Right cardiac atrium (tissue), 5 donors: ENCODE data around the gene CST7. TPM values are rescaled to one million over a fixed set of nuclear protein-coding genes. Genes with fewer than 3 reads are reported as not detected.

Experiments used
- ATAC-seq, 2 donors: fragments of 200-7000 bp; cut with Tn5 transposase; one replicate each; pipeline versions ENCODE4 v1.8.0 to v1.9.1; 2020; ENCODE audit warnings: moderate library complexity in 2 of 2, mild to moderate bottlenecking in 1 of 2
- DNase-seq, 3 donors: peaks; one replicate each; pipeline ENCODE4 v3.0.0-alpha.2; 2020
- H3K27ac ChIP-seq: one replicate; pipeline ENCODE4 v1.5.1; 2013; ENCODE audit warnings: mild to moderate bottlenecking, low read length, control low read depth, moderate library complexity
- H3K27me3 ChIP-seq: one replicate; pipeline ENCODE4 v1.6.1; 2013; ENCODE audit not compliant: control insufficient read depth, insufficient read depth
- H3K4me1 ChIP-seq: one replicate; pipeline ENCODE4 v1.6.1; 2013; ENCODE audit warnings: low read length; ENCODE audit not compliant: control insufficient read depth, insufficient read depth
- H3K4me3 ChIP-seq: one replicate; pipeline ENCODE4 v1.5.1; 2013; ENCODE audit warnings: low read length, control low read depth
- H3K9me3 ChIP-seq: one replicate; pipeline ENCODE4 v1.6.1; 2013; ENCODE audit warnings: low read length; ENCODE audit not compliant: control insufficient read depth
- WGBS: extraction: QIAGEN DNeasy Blood & Tissue Kit; methylation state at CpG from one replicate; pipeline ENCODE4 v1.1.7; 2013; 5-methylcytosine and 5-hydroxymethylcytosine counted together
- intact Hi-C, 4 donors: fragments of 100-400 bp; cut with DNase I; formaldehyde crosslinking; loops; one replicate each; pipeline versions ENCODE4 v1.11.0 to v1.14.0; 2022 to 2023
- long read RNA-seq, 4 donors: library from polyadenylated mRNA; unstranded; transcript quantifications; one replicate each; pipeline ENCODE4 v2.0.0, GENCODE V29; 2020 to 2021
- polyA plus RNA-seq: library from polyadenylated mRNA; stranded (reverse); fragments of 200-250 nt; gene quantifications from one replicate; pipeline ENCODE4 v1.2.3, GENCODE V29; 2013
- total RNA-seq, 4 donors: library from RNA; stranded (reverse); fragmentation: NEBNext Ultra II Directional; extraction: Animal tissue kit (Norgen Biotek cat#: 25700); gene quantifications; one replicate each; pipeline ENCODE4 v1.2.1, GENCODE V29; 2021
- donor health status: healthy with polysubstance abuse.
- donor health status: DM: no; HTN: yes; CAD: no.
- donor health status: DM: no; HTN: no; CAD: no.
- donor health status: DM: no; HTN: yes; CAD: no; lungs with severe emphysema.
- donor health status: DM: yes; HTN: yes; CAD: no.

The CST7 gene, protein sequence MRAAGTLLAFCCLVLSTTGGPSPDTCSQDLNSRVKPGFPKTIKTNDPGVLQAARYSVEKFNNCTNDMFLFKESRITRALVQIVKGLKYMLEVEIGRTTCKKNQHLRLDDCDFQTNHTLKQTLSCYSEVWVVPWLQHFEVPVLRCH
- total RNA-seq (1 to 10 TPM in 2 of 4 donors, under 1 TPM in 2; 0.45 to 1.5 (median 0.90) TPM), polyA plus RNA-seq (1.1 TPM)
- long read RNA-seq, donor 1, partial matches to known transcripts, result 0 of 1 reads
- long read RNA-seq, donor 1, other reads (novel, unspliced or antisense), result 0 of 1 reads
- long read RNA-seq, donor 2, result 0 reads
- long read RNA-seq, donor 3, result 0 reads
- long read RNA-seq, donor 4, result 0 reads

- DNase-seq (peak in 2 of 3 donors; percentile 70 to 72), ATAC-seq (peak; percentile 42 to 45)
- H3K9me3 ChIP-seq, result no peaks in the 10 kb centered on the region
- no peaks in the 10 kb centered on the region for H3K27me3 ChIP-seq
- intact Hi-C loops, result no loop called here
- H3K27ac ChIP-seq, result no peak within 1 kb of the TSS
- H3K4me1 ChIP-seq, result no peaks in the 10 kb centered on the region
- WGBS, result 79% methylated on average over 20 of the region's 20 CpGs
- no peak within 1 kb of the TSS for H3K4me3 ChIP-seq
These were observed at the start of gene CST7 for GRCh38 chr20:24948939-24949679. Gene CST7 (plus strand): TSS chr20:24949269. CDS start chr20:24949506, 237 bp downstream.

DNA sequence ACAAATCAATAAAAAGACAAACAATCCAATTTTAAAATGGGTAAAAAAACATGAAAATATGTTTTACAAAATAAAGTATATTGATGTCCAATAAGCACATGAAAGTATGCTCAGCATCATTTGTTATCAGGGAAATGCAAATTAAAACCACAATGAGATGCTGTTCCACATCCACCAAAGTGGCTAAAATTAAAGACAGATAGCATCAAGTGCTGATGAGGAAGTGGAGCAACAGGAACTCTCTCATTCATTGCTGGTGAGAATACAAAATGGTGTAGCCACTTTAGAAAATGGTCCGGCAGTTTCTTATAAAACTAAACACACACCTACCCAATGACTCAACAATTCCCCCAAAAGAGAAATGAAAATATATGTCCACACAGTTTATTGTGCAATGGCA is 42.3 kb upstream of the CST7 start:
- Histone ChIP-seq H3K9me3 (no peaks in the 10 kb centered on the region), H3K4me1 (no peaks in the 10 kb centered on the region), H3K27ac (no peak overlapping the region), H3K27me3 (no peaks in the 10 kb centered on the region), H3K4me3 (no peak overlapping the region)
- 35% methylated on average over 1 of the region's 1 CpG for WGBS
- ATAC-seq (no peak), DNase-seq (no peak)
- intact Hi-C loops, result no loop called here

- H3K4me1 ChIP-seq, result no peaks in the 10 kb centered on the region
- no peak overlapping the region for H3K27ac ChIP-seq
- H3K9me3 ChIP-seq, result no peaks in the 10 kb centered on the region
- no peak overlapping the region for H3K4me3 ChIP-seq
- WGBS, result 90% methylated on average over 1 of the region's 1 CpG
- intact Hi-C loops, result no loop called here
- ATAC-seq, result no peak
- no peak for DNase-seq
- no peaks in the 10 kb centered on the region for H3K27me3 ChIP-seq
These were observed 40.4 kb upstream of the CST7 start for GRCh38 chr20:24908642-24909041.

DNA sequence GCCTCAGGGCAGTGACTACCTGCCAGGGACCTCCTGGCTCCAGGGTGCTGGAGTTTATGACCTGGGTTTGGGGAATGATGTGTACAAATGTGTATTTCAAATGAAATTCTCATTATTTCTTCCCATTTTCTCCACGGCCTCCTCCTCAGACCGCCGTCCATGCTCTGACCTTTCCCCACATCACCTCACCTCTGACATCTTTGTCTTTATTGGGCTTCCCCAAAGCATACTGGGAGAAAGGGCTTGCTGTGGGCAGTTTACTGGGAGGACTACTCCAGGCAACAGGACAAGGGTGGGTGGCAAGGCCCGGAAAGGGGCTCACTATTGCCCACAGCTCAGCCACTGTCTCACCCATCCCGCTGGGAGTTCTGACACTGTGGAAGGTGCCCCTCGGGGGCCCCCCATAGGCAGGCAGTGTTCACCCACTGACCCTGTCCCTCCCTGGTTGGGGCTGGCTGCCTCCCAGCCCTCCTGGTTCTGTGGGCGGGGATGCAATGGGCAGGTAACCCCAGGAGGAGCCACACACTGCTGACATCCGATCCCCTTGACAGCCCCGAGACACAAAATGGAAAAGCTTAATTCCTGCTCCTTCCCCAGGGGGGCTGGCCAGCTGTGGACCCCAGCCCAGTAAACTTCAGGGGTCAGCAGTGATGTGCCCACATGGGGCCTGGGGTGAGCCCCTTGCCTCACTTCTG is 39.8 kb upstream of the CST7 start:
- intact Hi-C loops, result no loop called here
- no peak overlapping the region for H3K27ac ChIP-seq
- no peaks in the 10 kb centered on the region for H3K9me3 ChIP-seq
- no peaks in the 10 kb centered on the region for H3K4me1 ChIP-seq
- DNase-seq (no peak), ATAC-seq (no peak)
- H3K4me3 ChIP-seq, result no peak overlapping the region
- WGBS, result 81% methylated on average over 9 of the region's 9 CpGs
- H3K27me3 ChIP-seq, result no peaks in the 10 kb centered on the region

DNA sequence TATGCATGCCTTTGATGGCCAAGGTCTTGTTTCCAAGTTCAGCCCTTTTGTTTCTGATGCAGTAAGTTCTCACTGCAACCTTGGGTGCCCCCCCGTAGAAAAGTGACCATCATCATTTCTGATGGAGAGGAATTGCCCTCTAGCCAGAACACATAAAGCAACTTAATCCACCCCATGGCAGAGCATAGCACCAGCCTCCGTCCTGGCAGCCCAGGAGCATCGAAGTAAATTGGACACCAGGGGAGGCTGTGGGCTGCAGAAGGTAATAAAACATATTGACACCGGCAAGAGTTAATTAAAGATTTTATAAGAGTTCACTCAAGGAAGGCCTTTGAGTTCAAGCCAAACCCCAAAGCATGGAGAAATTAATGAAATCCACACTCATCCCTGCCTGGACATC is 39.2 kb upstream of the CST7 start:
- no peaks in the 10 kb centered on the region for H3K4me1 ChIP-seq
- 78% methylated on average over 4 of the region's 4 CpGs for WGBS
- intact Hi-C loops, result loop anchor here in 3 of 4 donors (10.0 kb wide), 2 partner anchors 605 to 745 kb away; no protein-coding TSS in a partner anchor
- no peak overlapping the region for H3K4me3 ChIP-seq
- H3K27ac ChIP-seq, result no peak overlapping the region
- no peak for ATAC-seq
- H3K27me3 ChIP-seq, result no peaks in the 10 kb centered on the region
- no peak for DNase-seq
- H3K9me3 ChIP-seq, result no peaks in the 10 kb centered on the region

DNA sequence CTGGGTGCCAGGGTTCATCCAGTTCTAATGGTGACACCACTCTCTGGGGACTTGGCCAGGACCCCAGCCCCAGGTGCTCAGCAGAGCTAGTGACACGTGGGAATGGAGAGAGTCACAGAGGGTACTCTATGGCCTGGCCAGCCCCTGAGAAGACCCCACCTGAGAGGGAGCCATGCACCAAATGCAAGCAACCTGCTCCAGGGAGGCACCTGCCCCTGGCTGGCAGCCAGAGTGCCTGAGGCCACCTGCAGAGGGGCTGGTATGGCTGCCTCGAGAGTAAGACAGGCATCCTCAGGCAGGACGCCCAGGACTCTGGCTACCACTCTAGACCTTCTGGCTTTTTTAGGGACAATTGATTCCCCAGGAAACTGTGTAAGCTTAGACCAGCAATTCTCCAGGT is 38.6 kb upstream of the CST7 start:
- H3K4me1 ChIP-seq, result no peaks in the 10 kb centered on the region
- DNase-seq, result no peak

DNA sequence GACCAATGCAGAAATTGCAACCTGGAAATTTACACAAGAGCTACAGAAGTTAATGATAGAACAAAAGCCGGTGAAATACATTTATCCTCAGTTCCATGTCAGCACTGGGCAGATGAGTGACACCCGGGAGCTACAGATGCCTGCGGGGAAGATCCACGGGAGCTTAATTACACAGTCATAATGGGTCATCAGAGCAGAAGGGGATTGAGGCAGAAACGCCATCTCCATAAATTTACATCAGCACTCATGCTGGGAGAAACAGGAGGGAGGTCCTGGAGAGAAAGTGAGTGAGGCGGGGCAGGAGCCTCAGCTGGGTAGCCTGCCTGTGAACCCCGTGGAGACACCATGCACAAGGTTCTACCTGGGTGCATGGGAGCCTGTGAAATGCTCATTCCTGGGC is 37.6 kb upstream of the CST7 start:
- no peak overlapping the region for H3K27ac ChIP-seq
- no peak overlapping the region for H3K4me3 ChIP-seq
- intact Hi-C loops, result loop anchor here in 3 of 4 donors (10.0 kb wide), 2 partner anchors 607 to 747 kb away; no protein-coding TSS in a partner anchor
- no peak for DNase-seq
- H3K9me3 ChIP-seq, result no peaks in the 10 kb centered on the region
- no peaks in the 10 kb centered on the region for H3K4me1 ChIP-seq
- WGBS, result 55% methylated on average over 7 of the region's 7 CpGs
- no peaks in the 10 kb centered on the region for H3K27me3 ChIP-seq
- no peak for ATAC-seq

More for the DNA sequence above, 38.6 kb upstream of the CST7 start:
- intact Hi-C loops, result loop anchor here in 3 of 4 donors (10.0 kb wide), 2 partner anchors 606 to 746 kb away; no protein-coding TSS in a partner anchor
- Histone ChIP-seq H3K4me3 (no peak overlapping the region), H3K9me3 (no peaks in the 10 kb centered on the region), H3K27ac (no peak overlapping the region), H3K27me3 (no peaks in the 10 kb centered on the region)
- 71% methylated on average over 3 of the region's 3 CpGs for WGBS
- ATAC-seq, result no peak

- ATAC-seq (no peak), DNase-seq (no peak)
- Histone ChIP-seq H3K9me3 (no peaks in the 10 kb centered on the region), H3K4me3 (no peak overlapping the region), H3K27ac (no peak overlapping the region), H3K4me1 (no peaks in the 10 kb centered on the region), H3K27me3 (no peaks in the 10 kb centered on the region)
- WGBS, result 82% methylated on average over 8 of the region's 8 CpGs
- intact Hi-C loops, result loop anchor here in 3 of 4 donors (10.0 kb wide), 2 partner anchors 608 to 748 kb away; no protein-coding TSS in a partner anchor
These were observed 36.5 kb upstream of the CST7 start for GRCh38 chr20:24912397-24913075.

DNA sequence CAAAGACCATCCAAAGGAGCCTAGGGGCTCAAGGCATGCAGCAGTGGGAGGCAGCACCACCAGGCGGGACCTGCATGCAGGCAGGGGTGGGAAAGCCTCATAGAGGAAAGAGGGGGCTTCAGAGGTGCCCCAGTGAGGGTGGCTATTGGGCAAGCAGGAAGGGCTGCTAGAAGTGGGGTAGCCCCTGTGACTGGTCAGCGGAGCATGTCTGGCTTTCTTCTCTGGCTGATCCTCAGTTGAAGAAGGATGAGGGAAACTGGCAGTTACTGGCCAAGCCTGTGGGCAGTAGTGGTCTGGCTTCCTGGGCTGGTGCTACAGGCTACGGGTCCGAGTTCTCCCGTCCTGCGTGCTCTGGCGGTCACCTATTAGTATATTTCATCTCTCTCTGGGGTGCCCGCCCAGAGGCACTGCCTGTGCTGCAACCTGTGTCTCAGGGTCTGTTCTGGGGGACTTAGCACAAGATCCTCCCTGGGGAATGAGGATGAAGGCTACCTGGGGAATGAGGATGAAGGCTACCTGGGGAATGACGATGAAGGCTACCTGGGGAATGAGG is 35.9 kb upstream of the CST7 start:
- 89% methylated on average over 9 of the region's 9 CpGs for WGBS
- Histone ChIP-seq H3K4me1 (no peaks in the 10 kb centered on the region), H3K27ac (no peak overlapping the region), H3K4me3 (no peak overlapping the region), H3K27me3 (no peaks in the 10 kb centered on the region), H3K9me3 (no peaks in the 10 kb centered on the region)
- no peak for ATAC-seq
- no peak for DNase-seq
- intact Hi-C loops, result loop anchor here in 3 of 4 donors (10.0 kb wide), 2 partner anchors 608 to 748 kb away; no protein-coding TSS in a partner anchor
